IMR-90 (cell line): ENCODE measurements around the gene NEAT1. TPM values are rescaled to one million over a fixed set of nuclear protein-coding genes. Genes with fewer than 3 reads are reported as not detected.

ENCODE experiments used
- ATAC-seq: fragments of 200-7000 bp; cut with Tn5 transposase; 2 replicates; pipeline ENCODE4 v1.9.1; 2020; ENCODE audit warnings: low read depth, mild to moderate bottlenecking, moderate library complexity
- BruUV-seq: library from RNA; stranded (reverse); fragments of 400-500 nt; replicated peaks from 2 replicates; lab custom pipeline; 2021; lab: Mats Ljungman, UMichigan
- CTCF ChIA-PET: fragments of 300-600 bp; formaldehyde crosslinking; extraction: SDS; loops from one replicate; lab custom pipeline; 2021; ENCODE audit warnings: antibody characterized with exemption; lab: Yijun Ruan, JAX
- POLR2A ChIA-PET: fragments of 300-600 bp; sonication (Branson Sonifier 250); formaldehyde crosslinking; loops from one replicate; lab custom pipeline; 2022; ENCODE audit warnings: antibody characterized with exemption; ENCODE audit not compliant: unreplicated experiment; lab: Charles Lee
- DNase-seq: peaks from one replicate; pipeline ENCODE4 v3.0.0; 2013
- H2AFZ ChIP-seq: replicated peaks from 2 replicates; pipeline ENCODE3; 2013; ENCODE audit warnings: low read length, mild to moderate bottlenecking; ENCODE audit not compliant: poor library complexity
- H2AK5ac ChIP-seq: 2 replicates; pipeline ENCODE4 v1.6.1; 2013; ENCODE audit warnings: low read depth, low read length, inconsistent platforms
- H2AK9ac ChIP-seq: replicated peaks from 2 replicates; pipeline ENCODE3; 2013; ENCODE audit warnings: mild to moderate bottlenecking, low read depth, low read length, moderate library complexity; ENCODE audit not compliant: poor library complexity
- H2BK120ac ChIP-seq: 2 replicates; pipeline ENCODE4 v1.6.1; 2013; ENCODE audit warnings: low read depth, low read length, inconsistent platforms
- H2BK15ac ChIP-seq: 3 replicates; pipeline ENCODE4 v1.6.1; 2013; ENCODE audit warnings: low read depth, low read length, inconsistent platforms
- H2BK20ac ChIP-seq: 2 replicates; pipeline ENCODE4 v1.6.1; 2013; ENCODE audit warnings: low read depth, mild to moderate bottlenecking, inconsistent platforms, low read length, moderate library complexity
- H2BK5ac ChIP-seq: 2 replicates; pipeline ENCODE4 v1.6.1; 2013; ENCODE audit warnings: mild to moderate bottlenecking, low read depth, low read length, inconsistent platforms; ENCODE audit not compliant: poor library complexity, severe bottlenecking
- H3K14ac ChIP-seq: replicated peaks from 2 replicates; pipeline ENCODE4 v1.6.1; 2013; ENCODE audit warnings: low read depth, low read length, inconsistent platforms
- H3K18ac ChIP-seq: 2 replicates; pipeline ENCODE4 v1.6.1; 2013; ENCODE audit warnings: low read depth, low read length, control low read depth
- H3K23ac ChIP-seq: 2 replicates; pipeline ENCODE4 v1.6.1; 2013; ENCODE audit warnings: low read depth, low read length, inconsistent platforms
- H3K27ac ChIP-seq: 2 replicates; pipeline ENCODE4 v1.5.1; 2013; ENCODE audit warnings: mild to moderate bottlenecking, control low read depth, low read length; ENCODE audit not compliant: insufficient read depth
- H3K27me3 ChIP-seq: 2 replicates; pipeline ENCODE4 v1.6.1; 2013; ENCODE audit warnings: low read length; ENCODE audit not compliant: control insufficient read depth, insufficient read depth
- H3K36me3 ChIP-seq: 2 replicates; pipeline ENCODE4 v1.6.1; 2013; ENCODE audit warnings: low read length, mixed read lengths; ENCODE audit not compliant: control insufficient read depth, insufficient read depth
- H3K4ac ChIP-seq: 2 replicates; pipeline ENCODE4 v1.6.1; 2013; ENCODE audit warnings: low read depth, low read length, inconsistent platforms
- H3K4me1 ChIP-seq: 2 replicates; pipeline ENCODE4 v1.6.1; 2013; ENCODE audit warnings: low read length, mixed read lengths; ENCODE audit not compliant: control insufficient read depth, insufficient read depth
- H3K4me2 ChIP-seq: 2 replicates; pipeline ENCODE4 v1.6.1; 2013; ENCODE audit warnings: low read depth, mild to moderate bottlenecking, control low read depth, low read length, moderate library complexity
- H3K4me3 ChIP-seq: 2 replicates; pipeline ENCODE4 v1.5.1; 2013; ENCODE audit warnings: low read depth, mild to moderate bottlenecking, control low read depth, low read length, moderate library complexity; ENCODE audit not compliant: insufficient read depth
- H3K56ac ChIP-seq: 2 replicates; pipeline ENCODE4 v1.6.1; 2013; ENCODE audit warnings: low read length, inconsistent platforms; ENCODE audit not compliant: insufficient read depth; ENCODE audit errors: extremely low read depth
- H3K79me1 ChIP-seq, 2 experiments: 2 replicates each; pipeline ENCODE4 v1.6.1; 2013; ENCODE audit warnings: low read length in 2 of 2, inconsistent platforms in 1 of 2, low read depth in 1 of 2
- H3K9ac ChIP-seq: 2 replicates; pipeline ENCODE4 v1.6.1; 2013; ENCODE audit warnings: low read depth, low read length, control low read depth
- H3K9me1 ChIP-seq: 2 replicates; pipeline ENCODE4 v1.6.1; 2013; ENCODE audit warnings: low read length, inconsistent platforms; ENCODE audit not compliant: insufficient read depth
- H3K9me3 ChIP-seq: 2 replicates; pipeline ENCODE4 v1.6.1; 2013; ENCODE audit warnings: low read length; ENCODE audit not compliant: control insufficient read depth, insufficient read depth
- H4K20me1 ChIP-seq: 2 replicates; pipeline ENCODE4 v1.6.1; 2013; ENCODE audit warnings: low read length, inconsistent platforms; ENCODE audit not compliant: insufficient read depth
- H4K5ac ChIP-seq: 2 replicates; pipeline ENCODE4 v1.6.1; 2013; ENCODE audit warnings: mild to moderate bottlenecking, low read depth, low read length, control low read depth
- H4K8ac ChIP-seq, 2 experiments: 2 replicates each; pipeline ENCODE4 v1.6.1; 2013; ENCODE audit warnings: low read depth in 2 of 2, low read length in 2 of 2, control low read depth in 1 of 2, inconsistent platforms in 1 of 2
- H4K91ac ChIP-seq: 2 replicates; pipeline ENCODE4 v1.6.1; 2013; ENCODE audit warnings: low read depth, low read length, inconsistent platforms; ENCODE audit not compliant: insufficient read depth
- BHLHE40 ChIP-seq: fragments of 150-350 bp; IDR thresholded peaks from 2 replicates; pipeline ENCODE4 v1.6.1; 2016; ENCODE audit warnings: mild to moderate bottlenecking, low read depth, low read length
- CHD1 ChIP-seq: IDR thresholded peaks from 2 replicates; pipeline ENCODE4 v1.6.1; 2012; ENCODE audit warnings: low read depth, low read length, improper control_type of control experiment
- ELK1 ChIP-seq: fragments of 150-350 bp; IDR thresholded peaks from 2 replicates; pipeline ENCODE4 v1.6.1; 2016; ENCODE audit warnings: low read depth, mild to moderate bottlenecking, low read length, moderate library complexity, borderline replicate concordance
- FOS ChIP-seq: fragments of 150-350 bp; IDR thresholded peaks from 2 replicates; pipeline ENCODE4 v1.6.1; 2016; ENCODE audit warnings: low read depth, low read length
- MAZ ChIP-seq: IDR thresholded peaks from 2 replicates; pipeline ENCODE4 v1.6.1; 2012; ENCODE audit warnings: low read depth, mild to moderate bottlenecking, low read length, improper control_type of control experiment, moderate library complexity, borderline replicate concordance
- POLR2A ChIP-seq: IDR thresholded peaks from 2 replicates; pipeline ENCODE4 v1.6.1; 2012; ENCODE audit warnings: mild to moderate bottlenecking, low read depth, low read length
- whole genome bisulfite sequencing, 2 experiments: methylation state at CpG; one replicate each; pipeline versions ENCODE4 v1.1.5 to v1.1.7; 2013; ENCODE audit warnings: missing lambda C conversion rate in 2 of 2; ENCODE audit not compliant: insufficient read length in 1 of 2; ENCODE audit errors: extremely low coverage in 2 of 2; 5-methylcytosine and 5-hydroxymethylcytosine counted together
- dilution Hi-C: fragments of 300-500 bp; cut with HindIII; formaldehyde crosslinking; loops from one replicate; pipeline ENCODE4 v1.14.3; 2018; ENCODE audit warnings: low sequenced_read_pairs; ENCODE audit not compliant: unreplicated experiment
- in situ Hi-C: fragments of 300-500 bp; cut with MboI; formaldehyde crosslinking; loops from 3 replicates; pipeline ENCODE4 v1.14.3; 2019; ENCODE audit warnings: low sequenced_read_pairs, inconsistent platforms, mixed read lengths
- intact Hi-C: fragments of 100-400 bp; cut with micrococcal nuclease; formaldehyde crosslinking; loops from 2 replicates; pipeline ENCODE4 v1.10.0; 2022
- polyA plus RNA-seq, 3 experiments: library from polyadenylated mRNA; depleted of rRNA; stranded (reverse); fragments of >200 nt; gene quantifications; 2 replicates each; pipeline ENCODE4 v1.2.3, GENCODE V29; 2012; ENCODE audit warnings: low replicate concordance in 1 of 3
- total RNA-seq: library from RNA; depleted of rRNA; stranded (reverse); fragments of >200 nt; gene quantifications from 2 replicates; pipeline ENCODE4 v1.2.3, GENCODE V29; 2012

Gene NEAT1
- total and polyA plus RNA-seq, 2 of the 4 experiments (the other 2 are of a cell fraction): 30.1 to 114 TPM

- no peak overlapping the region for H3K56ac ChIP-seq
- H2BK120ac ChIP-seq: no peak overlapping the region
- H3K27me3 ChIP-seq: no peaks in the 10 kb centered on the region
- no peaks in the 10 kb centered on the region for H3K9me3 ChIP-seq
- no peak overlapping the region for H2AK9ac ChIP-seq
- H3K4me2 ChIP-seq: no peak overlapping the region
- H4K5ac ChIP-seq: no peak overlapping the region
- no peak overlapping the region for H2AK5ac ChIP-seq
- H3K23ac ChIP-seq: no peak overlapping the region
- H2BK15ac ChIP-seq: no peak overlapping the region
- no peak overlapping the region for H3K27ac ChIP-seq
- no peak for ATAC-seq
- H3K79me1 ChIP-seq: peaks cover 10 to 74% of the 10 kb centered on the region in 2 experiments
- no peak overlapping the region for H3K18ac ChIP-seq
- H3K36me3 ChIP-seq: peaks cover 62% of the 10 kb centered on the region
- no peak overlapping the region for H3K4ac ChIP-seq
- TF ChIP-seq CHD1 (no peak), BHLHE40 (no peak), ELK1 (no peak), MAZ (0 out of 2 replicates have a peak, but pooled peaks have one; percentile 20), POLR2A (no peak), FOS (no peak)
- CTCF ChIA-PET: no interaction called here
- no peak overlapping the region for H4K8ac ChIP-seq
- POLR2A ChIA-PET: interaction anchor here (0.6 to 1.3 kb wide), 4 partner anchors 32 to 134 kb away, joined by 5 to 13 read pairs (median 9); no protein-coding TSS in a partner anchor
- H2BK20ac ChIP-seq: no peak overlapping the region; the same call in 1 of the 2 replicates
- in situ Hi-C loops: no loop called here
- H3K4me3 ChIP-seq: no peak overlapping the region
- 100% methylated on average over 1 of the region's 7 CpGs; no CpG with 5 or more reads in 1 of the 2 experiments for WGBS, 2 experiments
- H4K91ac ChIP-seq: no peak overlapping the region
- peaks cover 7% of the 10 kb centered on the region for H3K9me1 ChIP-seq
- no peak overlapping the region for H3K9ac ChIP-seq
- H2BK5ac ChIP-seq: no peak overlapping the region
- dilution Hi-C loops: no loop called here
- H3K4me1 ChIP-seq: peaks cover 3% of the 10 kb centered on the region; the same call in 1 of the 2 replicates
- H4K20me1 ChIP-seq: peaks cover 98% of the 10 kb centered on the region
- TSS peak; percentile 0 for BruUV-seq
- peak; percentile 48 for DNase-seq
- H3K14ac ChIP-seq: no peak overlapping the region
- intact Hi-C loops: no loop called here
- no peak overlapping the region for H2AFZ ChIP-seq
Measured at GRCh38 chr11:65439331-65440181, 17.0 kb downstream of the NEAT1 start.
